Measurements from ENCODE around the gene RALGPS1.
A peak's percentile ranks its signal among the peaks of the same experiment; 100 is the strongest.

The RALGPS1 gene

GRCh38 chr9:127244609-127245601, 330.3 kb downstream of the RALGPS1 start:
- Histone ChIP-seq H3K36me3 (ENCODE audit: control insufficient read depth, insufficient read depth, low read length) (no peaks in the 10 kb centered on the region; the same call in 1 of the 2 replicates), H3K9ac (ENCODE audit: low read depth, low read length) (peak overlapping the region; percentile 43; the same call in 1 of the 2 replicates), H3K27me3 (ENCODE audit: control insufficient read depth, insufficient read depth, low read length) (no peaks in the 10 kb centered on the region), H3K4me3 (ENCODE audit: low read depth, low read length) (peak overlapping the region; percentile 85), H3K4me1 (ENCODE audit: control insufficient read depth, insufficient read depth, low read length) (peaks cover 24% of the 10 kb centered on the region), H3K9me3 (ENCODE audit: control insufficient read depth, insufficient read depth, low read length) (no peaks in the 10 kb centered on the region), H3K27ac (ENCODE audit: low read depth, low read length) (peak overlapping the region; percentile 23)

GRCh38 chr9:127245637-127246164, 331.1 kb downstream of the RALGPS1 start:
- Histone ChIP-seq H3K9me3 (ENCODE audit: control insufficient read depth, insufficient read depth, low read length) (no peaks in the 10 kb centered on the region), H3K27me3 (ENCODE audit: control insufficient read depth, insufficient read depth, low read length) (no peaks in the 10 kb centered on the region), H3K36me3 (ENCODE audit: control insufficient read depth, insufficient read depth, low read length) (no peaks in the 10 kb centered on the region; the same call in 1 of the 2 replicates)

DNA sequence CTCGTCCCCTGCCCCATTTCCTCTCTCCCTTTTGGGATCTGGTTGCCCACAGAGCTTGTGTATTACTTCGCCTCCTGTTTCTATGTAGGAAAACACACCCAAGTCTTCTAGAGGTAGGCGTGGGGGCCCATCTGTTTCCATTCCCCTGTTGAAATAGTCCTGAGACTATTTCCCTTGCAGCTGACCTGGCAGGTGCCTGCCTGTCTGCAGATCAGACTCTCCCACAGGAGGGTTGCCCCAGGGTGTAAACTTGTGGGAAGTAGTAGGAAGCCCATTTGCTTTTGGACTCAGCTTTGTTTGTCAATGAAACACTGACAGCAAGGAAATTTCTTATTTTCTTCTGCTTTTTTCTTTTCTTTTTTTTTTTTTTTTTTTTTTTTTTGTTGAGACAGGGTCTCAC, 333.7 kb downstream of the RALGPS1 start:
- H3K4me3 ChIP-seq (ENCODE audit: low read depth, low read length): no peak overlapping the region
- peaks cover 10% of the 10 kb centered on the region; the same call in 1 of the 2 replicates for H3K4me1 ChIP-seq (ENCODE audit: control insufficient read depth, insufficient read depth, low read length)
- H3K27ac ChIP-seq (ENCODE audit: low read depth, low read length): peak overlapping the region; percentile 9
- no peaks in the 10 kb centered on the region; the same call in 1 of the 2 replicates for H3K36me3 ChIP-seq (ENCODE audit: control insufficient read depth, insufficient read depth, low read length)
- no peaks in the 10 kb centered on the region for H3K9me3 ChIP-seq (ENCODE audit: control insufficient read depth, insufficient read depth, low read length)
- H3K27me3 ChIP-seq (ENCODE audit: control insufficient read depth, insufficient read depth, low read length): no peaks in the 10 kb centered on the region
- H3K9ac ChIP-seq (ENCODE audit: low read depth, low read length): no peak overlapping the region

More at GRCh38 chr9:127245637-127246164, 331.1 kb downstream of the RALGPS1 start:
- Histone ChIP-seq H3K27ac (ENCODE audit: low read depth, low read length) (peak overlapping the region; percentile 23), H3K4me3 (ENCODE audit: low read depth, low read length) (peak overlapping the region; percentile 85), H3K9ac (ENCODE audit: low read depth, low read length) (peak overlapping the region; percentile 43; the same call in 1 of the 2 replicates), H3K4me1 (ENCODE audit: control insufficient read depth, insufficient read depth, low read length) (peaks cover 24% of the 10 kb centered on the region)

GRCh38 chr9:127249877-127250276, 335.3 kb downstream of the RALGPS1 start:
- no peak overlapping the region for H3K4me3 ChIP-seq (ENCODE audit: low read depth, low read length)
- H3K27me3 ChIP-seq (ENCODE audit: control insufficient read depth, insufficient read depth, low read length): no peaks in the 10 kb centered on the region
- peaks cover 14% of the 10 kb centered on the region for H3K4me1 ChIP-seq (ENCODE audit: control insufficient read depth, insufficient read depth, low read length)
- no peaks in the 10 kb centered on the region for H3K9me3 ChIP-seq (ENCODE audit: control insufficient read depth, insufficient read depth, low read length)
- H3K27ac ChIP-seq (ENCODE audit: low read depth, low read length): no peak overlapping the region
- no peak overlapping the region for H3K9ac ChIP-seq (ENCODE audit: low read depth, low read length)
- H3K36me3 ChIP-seq (ENCODE audit: control insufficient read depth, insufficient read depth, low read length): no peaks in the 10 kb centered on the region

- no peaks in the 10 kb centered on the region for H3K27me3 ChIP-seq (ENCODE audit: control insufficient read depth, insufficient read depth, low read length)
- no peak overlapping the region for H3K27ac ChIP-seq (ENCODE audit: low read depth, low read length)
- no peaks in the 10 kb centered on the region for H3K36me3 ChIP-seq (ENCODE audit: control insufficient read depth, insufficient read depth, low read length)
- no peak overlapping the region for H3K9ac ChIP-seq (ENCODE audit: low read depth, low read length)
- H3K4me1 ChIP-seq (ENCODE audit: control insufficient read depth, insufficient read depth, low read length): peaks cover 25% of the 10 kb centered on the region
- H3K4me3 ChIP-seq (ENCODE audit: low read depth, low read length): no peak overlapping the region
- H3K9me3 ChIP-seq (ENCODE audit: control insufficient read depth, insufficient read depth, low read length): no peaks in the 10 kb centered on the region
Observed at GRCh38 chr9:127250896-127251391, 336.4 kb downstream of the RALGPS1 start.

DNA sequence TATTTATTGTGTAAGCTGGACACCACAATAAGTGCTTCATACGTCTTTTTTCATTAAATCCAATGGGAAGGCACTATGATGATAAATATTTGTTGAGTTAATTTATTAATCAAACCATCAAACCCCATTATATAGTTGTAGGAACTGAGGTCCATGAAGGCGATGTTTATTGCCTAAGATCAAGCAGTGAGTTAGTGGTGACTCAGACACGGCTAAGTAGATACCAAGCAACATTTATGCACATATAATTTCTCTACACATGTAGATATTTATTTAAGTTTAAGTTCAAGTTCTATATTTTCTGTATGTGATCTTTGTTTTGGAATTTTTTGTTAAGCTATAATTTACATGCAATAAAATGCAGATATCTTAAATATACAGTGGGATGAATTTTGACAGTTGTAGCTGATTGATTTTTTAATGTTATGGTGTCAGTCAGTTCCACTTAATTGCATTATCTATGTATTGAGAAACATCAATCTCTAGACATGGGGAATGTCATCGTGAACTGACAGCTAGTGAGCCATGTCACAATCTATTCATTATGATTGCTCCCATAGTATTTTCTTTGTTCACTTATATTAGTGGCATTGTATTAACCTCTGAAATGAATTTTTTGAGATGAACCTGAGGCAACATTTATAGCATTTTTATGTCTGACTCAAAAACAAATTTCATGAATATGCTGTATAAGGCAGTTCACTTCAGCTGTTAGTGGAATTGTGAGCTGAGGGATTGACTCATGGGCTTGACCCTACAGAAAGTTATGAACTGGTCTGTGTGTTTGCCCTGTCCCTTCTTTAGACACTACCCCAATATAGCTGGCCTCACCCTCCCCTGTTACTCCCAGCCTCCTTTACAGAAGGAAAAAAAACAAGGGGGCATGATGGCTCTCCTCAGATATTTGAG, 338.1 kb downstream of the RALGPS1 start:
- H3K9me3 ChIP-seq (ENCODE audit: control insufficient read depth, insufficient read depth, low read length): no peaks in the 10 kb centered on the region

DNA sequence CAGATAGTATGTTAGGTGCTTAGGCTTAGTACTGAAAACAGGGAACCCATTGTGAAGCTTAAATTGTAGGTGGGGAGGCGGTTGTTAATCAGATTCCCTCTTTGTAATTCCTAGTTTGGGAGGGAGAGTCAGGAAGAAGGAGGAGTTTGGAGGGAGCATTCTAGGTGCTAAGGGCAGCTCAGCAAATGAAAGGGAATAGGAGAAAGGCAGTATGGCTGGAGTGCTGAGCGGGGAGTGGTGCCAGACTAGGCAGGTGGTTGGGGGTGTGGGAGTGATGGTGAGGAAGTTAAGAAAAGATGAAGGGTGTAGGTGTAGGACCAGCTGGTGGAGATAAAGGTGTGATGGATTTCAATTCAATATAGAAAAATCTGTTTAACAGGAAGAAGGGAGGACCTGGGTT, 338.9 kb downstream of the RALGPS1 start:
- no peak overlapping the region for H3K4me3 ChIP-seq (ENCODE audit: low read depth, low read length)
- no peak overlapping the region for H3K9ac ChIP-seq (ENCODE audit: low read depth, low read length)
- no peaks in the 10 kb centered on the region for H3K27me3 ChIP-seq (ENCODE audit: control insufficient read depth, insufficient read depth, low read length)
- peaks cover 30% of the 10 kb centered on the region for H3K4me1 ChIP-seq (ENCODE audit: control insufficient read depth, insufficient read depth, low read length)
- no peak overlapping the region for H3K27ac ChIP-seq (ENCODE audit: low read depth, low read length)
- no peaks in the 10 kb centered on the region for H3K36me3 ChIP-seq (ENCODE audit: control insufficient read depth, insufficient read depth, low read length)
- no peaks in the 10 kb centered on the region for H3K9me3 ChIP-seq (ENCODE audit: control insufficient read depth, insufficient read depth, low read length)

More for the DNA sequence above, 338.1 kb downstream of the RALGPS1 start:
- Histone ChIP-seq H3K4me3 (ENCODE audit: low read depth, low read length) (no peak overlapping the region), H3K9ac (ENCODE audit: low read depth, low read length) (no peak overlapping the region), H3K27me3 (ENCODE audit: control insufficient read depth, insufficient read depth, low read length) (no peaks in the 10 kb centered on the region), H3K36me3 (ENCODE audit: control insufficient read depth, insufficient read depth, low read length) (no peaks in the 10 kb centered on the region), H3K27ac (ENCODE audit: low read depth, low read length) (peak overlapping the region; percentile 31), H3K4me1 (ENCODE audit: control insufficient read depth, insufficient read depth, low read length) (peaks cover 30% of the 10 kb centered on the region)

GRCh38 chr9:127255692-127256091, 341.1 kb downstream of the RALGPS1 start:
- no peaks in the 10 kb centered on the region for H3K27me3 ChIP-seq (ENCODE audit: control insufficient read depth, insufficient read depth, low read length)
- H3K27ac ChIP-seq (ENCODE audit: low read depth, low read length): no peak overlapping the region
- no peaks in the 10 kb centered on the region for H3K36me3 ChIP-seq (ENCODE audit: control insufficient read depth, insufficient read depth, low read length)

GRCh38 chr9:127256324-127256723, 341.7 kb downstream of the RALGPS1 start:
- Histone ChIP-seq H3K27me3 (ENCODE audit: control insufficient read depth, insufficient read depth, low read length) (no peaks in the 10 kb centered on the region), H3K9me3 (ENCODE audit: control insufficient read depth, insufficient read depth, low read length) (no peaks in the 10 kb centered on the region), H3K36me3 (ENCODE audit: control insufficient read depth, insufficient read depth, low read length) (no peaks in the 10 kb centered on the region), H3K4me3 (ENCODE audit: low read depth, low read length) (no peak overlapping the region), H3K27ac (ENCODE audit: low read depth, low read length) (no peak overlapping the region), H3K4me1 (ENCODE audit: control insufficient read depth, insufficient read depth, low read length) (peaks cover 30% of the 10 kb centered on the region), H3K9ac (ENCODE audit: low read depth, low read length) (no peak overlapping the region)

More at GRCh38 chr9:127255692-127256091, 341.1 kb downstream of the RALGPS1 start:
- H3K4me3 ChIP-seq (ENCODE audit: low read depth, low read length): no peak overlapping the region
- peaks cover 30% of the 10 kb centered on the region for H3K4me1 ChIP-seq (ENCODE audit: control insufficient read depth, insufficient read depth, low read length)
- no peaks in the 10 kb centered on the region for H3K9me3 ChIP-seq (ENCODE audit: control insufficient read depth, insufficient read depth, low read length)
- H3K9ac ChIP-seq (ENCODE audit: low read depth, low read length): no peak overlapping the region
